Left renal cortex interstitium (tissue), 4 donors: Measurements from ENCODE around the gene ERLIN1. TPM values are rescaled to one million over a fixed set of nuclear protein-coding genes. Genes with fewer than 3 reads are reported as not detected.

ENCODE experiments used
- DNase-seq, 4 donors: peaks; one replicate each; pipeline ENCODE4 v3.0.0-alpha.2; 2013; ENCODE audit warnings: low read depth in 4 of 4, low spot score in 2 of 4, missing footprints in 1 of 4
- polyA plus RNA-seq, 4 donors: library from polyadenylated mRNA; unstranded; fragments of 120-200 nt; gene quantifications; one replicate each; pipeline ENCODE4 v1.2.1, GENCODE V29; 2013; ENCODE audit not compliant: insufficient read length in 4 of 4

Gene ERLIN1
- polyA plus RNA-seq, 4 donors: 46.7 to 59.2 (median 48.8) TPM

DNA sequence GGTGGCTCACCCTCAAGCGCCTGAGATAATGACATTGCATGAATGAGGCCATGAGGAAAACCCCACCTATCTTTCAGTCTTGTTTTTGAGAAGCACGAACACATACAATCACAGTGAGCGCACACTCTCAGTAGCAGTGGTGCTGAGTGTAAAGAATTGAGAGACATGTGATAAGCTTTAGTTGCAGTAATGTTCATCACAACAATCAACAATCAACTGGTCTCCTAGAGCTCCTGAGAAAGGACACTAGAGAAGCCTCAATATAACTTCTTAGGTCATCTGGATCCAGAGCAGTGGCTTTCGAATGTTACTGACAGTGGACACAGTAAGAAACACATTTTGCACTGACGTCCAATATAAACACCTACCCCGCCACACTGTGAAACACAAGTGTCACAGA, 12.8 kb downstream of the ERLIN1 start:
- no peak for DNase-seq

DNA sequence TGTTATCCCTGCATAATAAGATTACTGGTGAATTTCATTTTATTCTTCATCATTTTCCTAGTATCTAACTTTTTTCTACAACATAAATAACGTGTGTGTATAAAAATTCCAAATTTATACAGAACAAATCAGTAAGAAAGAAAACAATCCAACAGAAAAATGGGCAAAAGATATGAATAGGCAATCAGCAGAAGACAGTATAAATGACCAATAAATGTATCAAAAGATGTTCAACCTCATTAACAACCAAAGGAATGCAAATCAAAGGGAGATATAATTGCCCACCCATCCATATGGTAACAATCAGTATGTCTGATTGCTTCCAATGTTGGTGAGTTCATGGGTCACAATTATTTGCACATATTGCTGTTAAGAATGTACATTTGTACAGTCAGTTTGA, 13.5 kb downstream of the ERLIN1 start:
- DNase-seq: no peak

DNA sequence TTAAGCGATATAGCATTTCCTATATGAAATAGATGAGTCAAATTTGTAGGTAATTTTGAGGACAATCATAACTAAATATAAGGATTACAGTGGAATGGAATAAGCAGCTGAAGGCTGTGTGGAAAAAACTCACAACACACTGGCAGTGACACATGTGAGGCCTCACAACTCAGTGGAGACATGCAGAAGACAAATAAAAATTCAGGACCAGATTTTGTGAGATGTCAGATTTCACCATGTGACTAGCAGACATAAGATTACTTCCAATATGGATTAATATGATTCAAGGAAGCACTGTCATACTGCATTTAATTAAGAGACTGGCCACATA, 17.6 kb downstream of the ERLIN1 start:
- DNase-seq: no peak

DNA sequence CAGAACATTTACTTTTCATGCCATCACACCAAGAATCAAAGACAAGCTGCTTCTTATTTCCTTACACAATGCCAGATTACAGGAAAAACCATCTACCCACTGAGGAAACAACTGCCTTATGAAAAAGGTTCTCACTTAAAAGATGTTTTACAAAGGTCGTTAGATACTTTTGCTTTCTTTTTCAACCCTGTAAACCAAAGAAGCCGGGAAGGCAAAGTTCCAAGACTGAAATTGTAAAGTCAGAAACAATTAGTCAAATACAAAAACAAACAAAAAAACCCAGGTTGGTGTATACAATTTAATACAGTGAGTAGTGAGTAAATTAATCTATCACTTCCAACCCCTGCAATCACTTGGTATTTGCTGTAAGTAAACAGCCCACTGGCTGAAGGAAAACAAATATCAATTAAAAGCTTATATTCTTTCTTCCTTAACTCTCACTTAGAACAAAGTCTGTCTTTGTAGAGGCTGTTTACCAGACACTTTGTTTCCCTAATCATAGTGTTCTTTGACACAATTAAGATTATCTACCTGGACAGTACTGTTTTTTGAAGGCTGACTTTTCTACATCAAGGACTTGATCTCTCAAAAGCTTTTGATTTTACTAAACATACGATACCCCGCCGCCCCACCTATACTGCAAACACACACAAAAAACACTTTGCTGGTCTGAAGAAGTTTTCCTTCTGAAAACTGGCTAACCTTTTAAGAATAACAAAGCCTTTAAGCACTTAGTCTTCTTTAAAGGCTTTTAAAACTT, 18.1 kb downstream of the ERLIN1 start:
- no peak for DNase-seq

DNA sequence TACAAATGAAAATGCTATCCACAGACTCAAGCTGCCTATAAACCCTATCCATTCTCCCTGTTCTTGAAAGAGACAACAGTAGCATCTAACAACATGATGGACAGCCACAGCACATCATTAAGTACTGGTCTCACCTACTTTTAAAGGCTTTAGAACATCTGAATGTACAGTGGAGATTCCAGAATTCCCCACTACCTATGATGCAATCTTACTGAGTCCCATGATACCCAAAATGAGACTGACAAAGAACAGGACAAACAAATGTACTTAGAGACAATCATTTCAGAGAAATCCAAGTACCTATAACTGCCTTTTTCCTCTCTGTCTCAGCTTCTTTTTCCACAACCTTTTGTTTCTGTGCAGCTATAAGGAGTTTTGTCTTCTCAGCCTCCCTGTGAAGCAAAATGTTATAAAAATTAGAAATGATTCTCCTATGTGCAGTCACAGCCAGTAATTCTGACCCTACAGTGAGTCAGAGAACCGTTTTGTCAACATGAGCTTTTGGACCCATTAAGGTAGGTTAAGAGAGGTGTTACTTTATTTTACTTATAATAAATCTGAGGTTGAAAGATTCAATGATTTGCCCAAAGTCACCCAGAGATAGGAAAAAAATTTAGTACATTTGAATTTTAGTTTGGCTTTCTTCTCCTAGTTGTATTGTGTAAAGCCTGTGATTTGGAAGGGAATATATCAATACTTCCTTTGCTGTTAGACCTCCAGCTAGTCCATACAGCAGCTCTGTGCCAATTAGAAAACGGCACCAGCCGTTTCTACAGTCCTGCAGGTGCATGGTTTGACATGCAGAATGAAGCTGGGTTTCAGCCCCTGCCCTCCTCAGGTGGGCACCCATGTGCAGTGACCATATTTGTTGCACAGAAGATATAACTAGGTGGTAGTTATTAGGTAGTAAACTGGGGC, 21.9 kb downstream of the ERLIN1 start:
- DNase-seq: no peak

DNA sequence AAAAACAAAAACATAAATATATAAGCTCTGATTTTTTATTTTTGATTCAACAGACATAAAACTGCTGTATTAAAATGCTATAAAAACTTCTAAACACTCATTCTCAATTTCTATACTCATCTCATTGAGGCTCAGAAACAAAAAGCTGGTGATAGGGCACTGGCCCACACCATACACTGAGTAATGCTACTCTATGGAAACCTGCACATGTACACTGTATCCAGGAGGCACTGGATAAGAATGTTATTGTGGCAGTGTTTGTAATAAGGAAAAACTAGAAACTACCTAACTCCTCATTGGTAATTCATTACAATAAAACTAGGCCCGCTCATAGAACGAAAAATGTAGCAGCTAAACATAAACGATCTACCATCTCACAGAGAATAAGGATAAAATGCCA, 23.1 kb downstream of the ERLIN1 start:
- DNase-seq: no peak

DNA sequence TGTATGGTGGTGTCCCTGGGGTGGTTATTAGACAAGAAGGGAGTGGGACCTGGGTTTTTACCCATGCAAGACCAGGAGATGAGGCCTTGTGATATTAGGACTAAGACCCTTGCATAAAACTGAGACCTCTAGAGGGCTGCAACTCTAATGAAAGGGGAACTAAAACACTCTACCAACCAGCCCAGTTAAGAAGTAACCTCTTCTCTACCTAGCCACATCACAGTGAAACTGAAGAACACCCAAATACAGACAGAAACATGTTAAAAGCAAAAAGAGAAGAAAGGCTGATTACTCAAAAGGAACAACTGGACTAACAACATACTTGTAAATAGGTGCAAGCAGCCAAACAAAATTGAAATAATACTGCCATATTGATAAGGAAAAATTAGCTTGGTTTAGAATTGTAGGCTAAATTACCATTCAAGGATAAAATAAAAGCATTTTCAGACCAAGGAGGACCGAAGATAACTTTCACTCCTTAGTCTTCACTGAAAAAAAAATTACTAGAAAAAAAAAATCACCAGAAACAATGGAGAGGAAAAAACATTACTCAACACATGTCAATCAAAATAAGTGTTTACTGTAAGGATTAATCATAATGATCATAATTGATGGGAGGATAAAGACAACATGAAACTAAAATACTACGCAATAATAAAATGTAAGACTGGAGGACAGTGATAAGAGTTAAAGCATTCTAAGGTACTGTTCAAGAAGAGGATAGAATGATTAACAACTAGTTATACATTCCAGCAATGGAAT, 27.6 kb downstream of the ERLIN1 start:
- DNase-seq: no peak

DNA sequence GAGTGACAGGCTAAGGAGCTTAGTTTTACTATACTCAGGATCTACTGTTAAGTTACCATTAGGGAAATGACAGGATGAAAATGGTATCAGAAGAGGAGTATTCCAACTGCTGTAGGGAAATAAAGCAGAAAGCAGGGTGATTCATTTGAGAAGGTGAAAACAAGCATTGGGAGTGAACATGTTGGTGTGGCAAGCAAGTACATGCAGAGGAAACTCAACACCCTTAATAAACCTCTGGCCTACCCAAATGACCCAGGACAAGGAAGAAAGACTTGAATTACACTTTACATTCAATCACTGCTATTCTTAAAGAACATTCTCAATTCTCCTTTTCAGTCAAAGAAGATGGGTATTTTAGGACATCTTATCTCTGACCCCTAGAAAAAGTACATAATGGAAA, 28.7 kb downstream of the ERLIN1 start:
- no peak for DNase-seq

DNA sequence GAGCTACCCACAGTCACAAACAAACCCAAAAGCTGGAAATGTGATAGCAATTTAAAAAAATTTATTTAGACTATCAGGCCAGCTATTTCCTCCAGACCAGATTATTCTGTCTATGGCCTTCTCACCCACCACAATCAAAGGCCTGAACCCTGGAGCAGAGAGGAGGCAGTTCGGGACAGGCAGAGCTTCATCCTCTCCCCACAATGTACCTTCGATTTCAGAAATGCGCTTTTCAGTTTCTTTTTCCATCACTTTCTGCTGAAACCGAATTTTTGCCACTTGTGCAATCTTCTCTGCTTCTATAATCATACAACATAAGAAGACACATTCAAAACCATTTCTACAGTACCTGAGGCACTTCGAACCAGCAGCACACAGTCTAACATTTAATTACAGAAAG, 29.9 kb downstream of the ERLIN1 start:
- DNase-seq: no peak

DNA sequence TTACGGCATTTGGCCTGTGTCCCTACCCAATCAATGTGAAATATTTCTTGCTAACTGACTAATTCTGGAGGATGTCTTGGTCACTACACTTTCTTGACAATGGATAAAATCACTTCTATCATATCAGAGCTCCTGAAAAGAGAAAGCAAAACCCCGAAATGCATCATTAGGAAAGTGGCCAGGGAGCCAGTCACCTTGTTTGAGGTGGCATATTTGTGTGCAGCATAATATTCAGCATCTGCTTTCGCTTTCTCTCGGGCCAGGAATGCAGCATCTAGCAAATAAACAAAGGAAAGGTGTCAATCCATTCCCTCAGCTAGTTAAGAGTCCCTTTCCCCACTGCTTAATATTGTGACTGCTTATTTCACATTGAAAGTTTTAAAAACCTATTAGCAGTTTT, 31.2 kb downstream of the ERLIN1 start:
- DNase-seq: no peak

DNA sequence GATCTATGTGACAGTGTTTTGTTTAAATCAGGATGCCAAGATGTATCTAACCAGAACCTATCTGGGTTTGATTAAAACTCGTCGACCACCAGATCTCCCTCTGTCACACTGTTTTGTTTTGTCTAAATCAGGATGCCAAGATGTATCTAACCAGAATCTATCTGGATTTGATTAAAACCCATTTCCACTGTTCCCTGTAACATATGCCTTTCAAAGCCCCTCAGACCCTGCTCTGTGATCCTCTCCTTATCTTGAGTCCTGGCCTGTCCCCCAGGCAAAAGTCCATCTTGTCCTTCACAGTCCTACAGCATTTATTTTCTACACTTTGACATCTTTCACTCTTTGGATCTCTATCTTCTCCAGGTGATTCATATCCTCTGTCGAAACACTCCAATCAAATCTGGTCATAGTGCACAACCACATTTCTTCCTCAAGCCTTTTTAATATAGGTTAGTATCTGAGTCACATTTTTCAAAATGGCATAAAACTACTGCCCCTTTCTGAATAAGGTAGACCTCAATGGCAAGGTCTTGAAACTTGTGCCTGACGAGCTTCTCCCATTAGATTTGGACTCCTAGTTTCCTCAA, 32.5 kb downstream of the ERLIN1 start:
- DNase-seq: no peak

DNA sequence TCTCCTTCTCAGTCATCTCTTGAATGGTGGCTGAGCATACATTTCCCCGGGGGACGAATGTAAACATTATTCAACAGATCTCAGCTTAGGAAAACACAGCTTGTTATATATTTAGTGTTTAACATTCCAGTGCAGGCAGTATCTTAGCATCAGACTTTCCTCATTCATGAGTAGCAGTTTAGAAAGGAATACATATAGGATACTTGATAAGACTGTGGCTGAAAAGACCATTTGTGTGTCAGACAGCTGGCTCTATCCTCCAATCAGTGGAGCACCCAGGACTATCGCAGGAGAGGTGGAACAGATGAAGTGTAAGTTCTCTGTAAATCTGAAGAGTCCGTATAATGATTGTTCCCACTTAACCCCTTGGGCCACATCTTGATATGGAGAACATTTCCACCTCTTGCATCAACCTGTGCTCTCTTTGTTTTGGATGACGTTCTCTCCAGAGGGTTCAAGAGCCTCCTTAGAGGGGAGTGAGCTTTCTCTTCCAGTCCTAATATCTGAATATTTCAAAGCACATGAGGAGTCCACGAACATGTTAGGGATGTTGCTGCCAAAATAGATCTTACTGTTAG, 34.0 kb downstream of the ERLIN1 start:
- DNase-seq: no peak

DNA sequence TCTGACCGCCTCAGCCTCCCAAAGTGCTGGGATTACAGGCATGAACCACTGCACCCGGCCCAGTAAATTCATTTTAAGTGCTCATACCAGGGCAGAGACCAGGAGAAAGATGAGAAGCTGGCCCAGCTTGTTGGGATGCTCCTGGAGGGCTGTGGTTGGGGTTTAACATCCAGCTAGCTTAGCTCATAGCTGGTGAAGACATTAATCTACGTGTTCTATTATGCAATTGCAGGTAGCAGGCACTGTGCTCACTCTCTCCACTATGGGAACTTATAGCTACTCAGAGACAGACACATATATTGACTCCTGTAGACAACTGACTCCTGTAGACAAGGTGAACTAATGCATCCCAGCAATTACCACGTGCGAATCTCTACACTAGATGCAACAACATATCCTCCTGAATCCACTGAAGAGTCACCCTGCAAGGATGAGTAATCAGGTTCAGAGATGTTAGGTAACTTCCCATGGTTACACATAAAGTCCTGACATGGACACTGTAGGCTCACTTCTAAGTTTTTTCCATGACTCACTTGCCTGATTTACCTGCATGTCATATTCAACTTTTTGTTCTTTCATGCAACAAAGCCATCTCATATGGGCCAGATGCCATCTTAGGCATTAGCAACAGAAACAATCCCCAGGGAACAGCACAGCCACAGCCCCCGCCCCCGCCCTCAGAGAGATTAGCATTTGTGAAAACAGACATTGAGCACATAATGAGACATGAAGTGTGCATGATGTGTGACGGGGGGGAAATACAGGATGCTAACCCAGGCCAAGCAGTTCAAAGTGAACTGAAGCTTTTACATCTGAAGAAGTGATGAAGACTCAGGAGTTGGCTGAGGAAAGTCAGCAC, 37.2 kb downstream of the ERLIN1 start:
- no peak for DNase-seq

DNA sequence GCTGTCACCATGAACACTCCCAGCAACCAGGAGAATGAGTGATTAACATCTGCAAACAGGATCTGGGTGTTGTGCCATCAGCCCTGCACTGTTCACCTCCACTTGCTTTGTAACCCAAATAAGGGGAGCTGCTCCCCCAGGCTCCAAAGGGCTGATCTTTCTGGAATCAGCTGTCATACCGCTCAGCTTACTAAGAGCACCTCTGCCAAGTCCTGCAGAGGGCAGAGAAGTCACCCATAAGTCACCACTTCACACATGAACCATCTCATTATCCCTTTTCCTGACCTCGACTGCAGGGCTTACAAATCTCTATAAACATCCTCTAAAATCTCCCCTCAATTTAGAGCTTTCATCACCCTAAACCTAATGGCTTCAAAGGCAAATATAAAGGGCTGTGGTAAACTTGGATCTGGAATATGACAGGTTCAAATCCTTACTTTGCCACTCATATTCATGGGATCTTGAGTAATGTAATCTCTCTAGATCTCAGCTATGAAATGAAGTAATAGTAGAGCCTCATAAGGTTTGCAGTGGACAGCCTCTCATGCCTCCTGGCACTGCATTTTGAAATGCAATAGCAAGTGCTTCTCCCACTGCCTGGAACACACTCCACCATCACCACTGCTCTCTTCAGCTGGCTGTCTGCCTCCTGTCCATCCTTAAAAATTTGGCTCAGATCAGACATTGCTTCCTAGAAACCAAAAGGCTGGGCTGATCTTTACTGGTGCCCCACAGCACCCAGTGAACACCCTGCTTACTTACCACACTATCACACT, 38.8 kb downstream of the ERLIN1 start:
- no peak for DNase-seq

DNA sequence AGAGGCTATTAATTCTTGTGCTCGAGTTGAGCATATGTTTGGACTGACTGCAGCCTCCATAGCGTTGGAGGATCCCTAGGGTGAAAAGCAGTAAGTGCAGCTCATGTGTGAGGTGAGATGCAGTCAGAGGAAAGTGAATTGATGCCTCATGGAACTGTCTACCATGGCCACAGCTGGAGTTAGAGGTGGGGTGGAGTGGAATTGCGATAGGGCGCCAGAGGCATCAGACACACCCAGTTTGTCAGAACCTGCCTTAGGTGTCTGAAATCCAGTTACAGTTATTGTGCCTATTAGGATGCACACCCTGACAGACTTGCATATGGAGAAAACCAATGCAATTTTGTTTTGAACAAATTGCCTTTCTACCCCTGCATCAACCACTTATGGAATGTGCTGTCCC, 39.4 kb downstream of the ERLIN1 start:
- no peak for DNase-seq

DNA sequence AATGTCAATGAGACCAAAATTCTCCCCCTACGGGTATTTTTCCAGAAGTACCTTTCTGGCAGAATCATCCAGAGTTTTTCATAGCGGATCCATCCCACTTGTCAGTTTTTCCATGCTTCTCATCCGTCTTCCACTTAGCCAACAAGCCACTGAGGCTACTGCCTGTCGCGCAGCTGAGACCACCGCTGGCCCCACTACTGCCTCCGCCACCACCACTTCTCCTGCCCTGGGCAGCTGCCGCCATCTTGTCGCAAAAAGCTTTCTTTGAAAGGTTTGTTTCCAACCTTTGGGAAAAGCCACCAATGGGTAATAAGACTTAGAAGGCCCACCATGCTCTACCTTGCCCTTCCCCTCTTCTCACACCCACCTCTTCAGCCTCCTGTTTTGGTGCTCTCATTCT, 42.1 kb downstream of the ERLIN1 start:
- DNase-seq: no peak

DNA sequence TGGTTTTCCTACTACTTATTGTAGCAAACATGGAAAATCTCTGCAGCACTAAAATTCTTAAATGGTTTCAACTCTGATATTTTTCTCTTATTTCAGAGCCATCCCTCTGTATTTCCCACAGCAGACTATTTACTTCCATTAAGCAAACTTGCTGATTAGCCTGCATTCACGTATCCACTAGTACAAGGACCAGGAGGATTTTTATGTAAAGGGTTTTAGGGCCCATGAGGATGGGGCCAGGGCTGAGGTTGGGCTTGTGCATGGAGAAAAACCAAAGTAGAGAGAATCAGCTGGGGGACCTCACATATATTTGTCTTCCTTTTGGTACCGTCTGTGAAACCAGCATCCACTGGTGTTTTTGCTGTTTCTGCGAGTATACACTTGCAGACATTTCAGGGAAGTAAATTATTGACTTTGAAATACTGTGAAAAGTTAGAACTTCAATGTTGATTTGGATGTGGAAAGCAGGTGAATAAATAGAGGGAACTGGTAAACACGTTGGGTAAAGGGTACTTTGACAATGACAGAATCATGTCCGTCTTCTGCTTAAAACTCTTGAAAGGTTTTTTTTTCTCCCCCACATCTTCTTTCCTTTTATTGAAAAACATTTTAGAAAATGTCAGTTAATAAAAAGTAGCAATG, 44.3 kb downstream of the ERLIN1 start:
- DNase-seq: no peak

DNA sequence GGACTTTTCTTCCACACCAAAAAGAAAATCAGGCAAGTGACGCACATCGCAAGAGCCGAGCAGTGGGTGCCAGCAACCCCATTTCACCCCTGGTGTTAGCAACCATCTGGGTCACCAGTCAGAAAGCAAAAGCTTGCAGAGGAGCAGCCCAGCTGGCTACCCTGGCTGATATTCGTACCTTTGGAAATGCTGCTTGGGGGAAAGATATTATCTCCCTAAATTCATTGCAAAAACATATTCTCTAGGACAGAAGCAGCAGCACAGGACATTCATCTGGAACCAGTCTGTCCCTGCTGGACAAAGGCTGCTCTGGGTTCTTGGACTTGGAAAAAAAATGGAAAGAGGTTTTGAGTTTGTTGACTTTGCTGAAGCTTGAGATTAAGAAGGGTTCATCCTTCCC, 45.8 kb downstream of the ERLIN1 start:
- no peak for DNase-seq
